Amygdala (tissue), 56 donors: ENCODE measurements around the gene IFNL3.

Experiments used
- DNase-seq, 56 donors: peaks; one replicate each; lab custom pipeline; 2025; lab: John Stamatoyannopoulos, UW

Gene IFNL3

DNA sequence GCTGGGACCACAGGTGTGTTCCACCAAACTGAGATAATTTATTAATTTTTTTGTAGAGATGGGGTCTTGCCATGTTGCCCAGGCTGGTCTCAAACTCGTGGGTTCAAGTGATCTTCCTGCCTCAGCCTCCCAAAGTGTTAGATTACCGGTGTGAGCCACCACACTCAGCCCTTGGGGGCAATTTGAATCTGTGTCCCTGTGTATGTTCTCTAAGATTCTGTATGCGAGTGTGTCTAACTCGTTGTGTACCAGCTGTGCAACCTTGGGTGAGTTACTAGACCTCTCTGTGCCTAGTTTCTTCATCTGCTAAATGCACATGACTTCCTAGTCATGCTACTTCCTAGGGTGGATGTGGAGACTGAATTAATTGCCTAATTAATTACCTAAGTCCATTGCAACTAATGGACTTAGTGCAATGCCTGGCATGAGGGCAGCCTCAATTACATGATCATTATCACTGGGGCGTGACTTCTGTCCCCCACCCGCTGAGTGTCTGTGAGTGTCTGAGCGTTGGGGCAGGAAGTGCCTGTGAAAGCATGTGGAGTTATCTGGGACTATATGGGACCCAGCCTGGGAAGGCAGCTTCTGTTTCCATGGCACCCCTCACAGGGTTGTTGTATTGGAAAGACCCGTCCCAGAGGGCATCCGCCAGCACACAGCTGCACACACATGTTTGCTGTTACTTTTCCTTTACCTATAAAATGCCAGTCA lies 49.8 kb downstream of the IFNL3 start:
- DNase-seq = no peak

DNA sequence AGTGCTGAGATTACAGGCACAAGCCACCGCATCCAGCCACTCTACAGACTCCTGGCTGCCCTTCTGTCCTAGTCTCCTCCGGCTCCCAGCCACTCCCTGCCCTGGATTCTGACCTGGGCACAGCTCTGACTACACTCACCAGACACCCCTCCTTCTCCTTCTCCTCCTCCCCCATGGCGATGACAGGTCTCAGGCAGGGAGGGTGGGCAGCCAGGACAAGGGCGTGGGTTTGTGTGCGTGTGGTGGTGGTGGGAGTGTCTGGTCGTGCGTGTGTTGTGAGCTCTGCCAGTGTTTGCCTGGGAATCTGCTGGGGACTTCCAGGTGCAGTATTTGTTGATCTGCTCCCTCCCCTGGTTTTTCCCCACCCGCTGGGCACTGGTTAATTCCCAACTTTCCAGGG lies 51.0 kb downstream of the IFNL3 start:
- no peak for DNase-seq
